GM18505 (cell line): Measurements from ENCODE around the gene RASA2.
A peak's percentile ranks its signal among the peaks of the same experiment; 100 is the strongest.

Experiments
- ATAC-seq: cut with Tn5 transposase; IDR thresholded peaks from one replicate; pipeline ENCODE4 v1.9.1; 2021; ENCODE audit not compliant: unreplicated experiment
- POLR2A ChIP-seq: IDR thresholded peaks from 4 replicates; pipeline ENCODE4 v1.6.1; 2011; ENCODE audit warnings: borderline replicate concordance; ENCODE audit not compliant: insufficient read depth, insufficient read length; ENCODE audit errors: extremely low read depth

The RASA2 gene

GRCh38 chr3:141450727-141451375, 36.0 kb upstream of the RASA2 start:
- ATAC-seq: no peak

GRCh38 chr3:141452045-141452444, 34.8 kb upstream of the RASA2 start:
- ATAC-seq: peak; percentile 68
- TF ChIP-seq POLR2A: no peak

More at GRCh38 chr3:141450727-141451375, 36.0 kb upstream of the RASA2 start:
- peak; percentile 33 for TF ChIP-seq POLR2A

GRCh38 chr3:141452773-141453172, 34.1 kb upstream of the RASA2 start:
- no peak for ATAC-seq
- TF ChIP-seq POLR2A: no peak

- ATAC-seq: no peak
- no peak for TF ChIP-seq POLR2A
Observed at GRCh38 chr3:141454054-141454453, 32.8 kb upstream of the RASA2 start.

GRCh38 chr3:141454906-141455602, 31.8 kb upstream of the RASA2 start:
- no peak for TF ChIP-seq POLR2A
- no peak for ATAC-seq

GRCh38 chr3:141455603-141456300, 31.1 kb upstream of the RASA2 start:
- TF ChIP-seq POLR2A: no peak
- ATAC-seq: no peak

GRCh38 chr3:141456301-141456625, 30.6 kb upstream of the RASA2 start:
- TF ChIP-seq POLR2A: no peak
- no peak for ATAC-seq

GRCh38 chr3:141457624-141458236, 29.1 kb upstream of the RASA2 start:
- no peak for TF ChIP-seq POLR2A
- no peak for ATAC-seq

GRCh38 chr3:141459008-141459407, 27.8 kb upstream of the RASA2 start:
- ATAC-seq: no peak
- no peak for TF ChIP-seq POLR2A

- TF ChIP-seq POLR2A: no peak
- peak; percentile 86 for ATAC-seq
Observed at GRCh38 chr3:141460097-141460704, 26.6 kb upstream of the RASA2 start.

GRCh38 chr3:141462176-141462859, 24.5 kb upstream of the RASA2 start:
- no peak for TF ChIP-seq POLR2A
- no peak for ATAC-seq

- TF ChIP-seq POLR2A: no peak
- no peak for ATAC-seq
Observed at GRCh38 chr3:141465221-141465620, 21.6 kb upstream of the RASA2 start.
